Fibroblast of lung (primary cell): Measurements from ENCODE around the gene CDH4.

ENCODE experiments used
- CTCF ChIP-seq, 2 donors: IDR thresholded peaks in 1 of 2; conservative IDR thresholded peaks in 1 of 2; 1 replicate in 1 of 2; 2 replicates in 1 of 2; pipeline ENCODE4 v1.5.1; 2011 to 2012; ENCODE audit warnings: low read length in 2 of 2, control low read depth in 1 of 2, inconsistent platforms in 1 of 2, low read depth in 1 of 2, mild to moderate bottlenecking in 1 of 2
- EZH2 ChIP-seq: IDR thresholded peaks from 2 replicates; pipeline ENCODE4 v1.5.1; 2012; ENCODE audit warnings: low read length, control low read depth, mild to moderate bottlenecking; ENCODE audit errors: missing control alignments

- TF ChIP-seq CTCF (conservative IDR thresholded peaks at IDR 0.05 in 1 of 2, IDR thresholded peaks at IDR 0.05 in 1 of 2; ENCODE audit: low read depth in 1 of 2, low read length in 2 of 2) (no peak), EZH2 (no peak)
Observed at GRCh38 chr20:61784801-61785566, 532.9 kb downstream of the CDH4 start.
